CD1c-positive myeloid dendritic cell (primary cell): ENCODE measurements around the gene GPR17.

Experiments used
- DNase-seq: peaks from one replicate; pipeline ENCODE4 v3.0.0-alpha.2; 2016; ENCODE audit errors: extremely low spot score

The GPR17 gene

DNA sequence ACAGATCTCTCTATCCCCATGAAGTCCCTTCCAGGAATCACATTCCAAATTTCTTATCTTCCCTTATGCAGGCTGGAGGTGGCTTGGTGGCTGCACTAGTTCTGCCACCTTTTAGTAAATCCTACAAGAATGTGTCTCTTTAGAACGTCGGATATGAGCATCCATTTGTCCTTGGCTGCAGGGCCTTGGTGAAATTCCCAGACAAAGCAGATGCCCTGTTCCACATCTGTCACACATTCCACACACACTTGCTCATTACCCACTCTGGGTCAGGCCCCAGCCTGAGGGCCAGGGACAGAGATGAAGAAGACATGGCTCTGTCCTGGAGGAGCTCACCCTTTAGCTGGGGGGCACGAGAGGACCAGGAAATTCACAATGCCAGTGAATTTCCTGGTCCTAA, 31.2 kb upstream of the GPR17 start:
- no peak for DNase-seq

DNA sequence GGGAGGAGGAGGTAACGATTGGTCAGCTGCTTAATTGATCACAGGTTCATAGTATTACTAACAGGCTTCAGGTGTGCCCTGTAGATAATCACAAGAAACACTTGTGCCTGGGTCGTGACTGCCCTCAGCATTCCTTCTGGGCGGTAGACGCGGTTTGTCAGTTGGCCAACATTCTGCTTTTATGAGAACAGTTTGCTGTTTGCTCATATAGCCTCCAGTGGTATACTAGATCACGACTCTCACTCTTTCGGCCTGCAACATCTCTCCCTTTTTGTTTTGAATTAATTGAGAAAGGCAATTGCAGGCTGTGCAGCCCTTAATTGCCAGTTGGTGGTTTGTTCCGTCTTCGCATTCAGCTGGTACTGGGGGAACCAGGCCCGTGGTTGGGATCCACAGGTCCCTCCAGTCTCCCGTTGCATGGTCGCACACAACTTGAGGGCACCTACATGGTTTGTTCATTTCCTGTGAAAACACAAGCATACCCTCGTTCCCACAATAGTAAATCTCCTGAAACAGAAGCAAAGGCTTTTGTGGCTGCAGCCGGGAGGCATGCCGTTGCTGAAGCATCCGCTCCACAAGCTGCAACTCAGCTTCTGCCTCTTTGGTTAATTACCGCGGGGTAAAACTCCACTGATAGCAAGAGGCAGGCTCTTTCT, 30.3 kb upstream of the GPR17 start:
- DNase-seq = no peak

- no peak for DNase-seq
Measured at GRCh38 chr2:127618551-127619202, 27.3 kb upstream of the GPR17 start.

DNA sequence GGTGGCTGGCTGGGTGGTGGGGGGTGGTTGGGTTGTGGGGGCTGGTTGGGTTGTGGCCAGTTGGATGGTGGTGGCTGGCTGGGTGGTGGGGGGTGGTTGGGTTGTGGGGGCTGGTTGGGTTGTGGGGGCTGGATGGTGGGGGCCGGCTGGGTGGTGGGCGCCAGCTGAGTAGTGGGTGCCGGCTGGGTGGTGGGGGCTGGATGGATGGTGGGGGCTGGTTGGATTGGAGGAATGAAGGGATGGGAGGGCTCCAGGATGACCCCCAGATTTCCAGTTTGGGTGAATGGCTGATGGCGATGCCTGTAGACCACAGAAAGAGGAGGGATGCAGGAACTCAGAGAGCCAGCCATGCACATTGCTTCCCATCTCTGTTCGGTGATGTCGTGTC, 26.8 kb upstream of the GPR17 start:
- no peak for DNase-seq

DNA sequence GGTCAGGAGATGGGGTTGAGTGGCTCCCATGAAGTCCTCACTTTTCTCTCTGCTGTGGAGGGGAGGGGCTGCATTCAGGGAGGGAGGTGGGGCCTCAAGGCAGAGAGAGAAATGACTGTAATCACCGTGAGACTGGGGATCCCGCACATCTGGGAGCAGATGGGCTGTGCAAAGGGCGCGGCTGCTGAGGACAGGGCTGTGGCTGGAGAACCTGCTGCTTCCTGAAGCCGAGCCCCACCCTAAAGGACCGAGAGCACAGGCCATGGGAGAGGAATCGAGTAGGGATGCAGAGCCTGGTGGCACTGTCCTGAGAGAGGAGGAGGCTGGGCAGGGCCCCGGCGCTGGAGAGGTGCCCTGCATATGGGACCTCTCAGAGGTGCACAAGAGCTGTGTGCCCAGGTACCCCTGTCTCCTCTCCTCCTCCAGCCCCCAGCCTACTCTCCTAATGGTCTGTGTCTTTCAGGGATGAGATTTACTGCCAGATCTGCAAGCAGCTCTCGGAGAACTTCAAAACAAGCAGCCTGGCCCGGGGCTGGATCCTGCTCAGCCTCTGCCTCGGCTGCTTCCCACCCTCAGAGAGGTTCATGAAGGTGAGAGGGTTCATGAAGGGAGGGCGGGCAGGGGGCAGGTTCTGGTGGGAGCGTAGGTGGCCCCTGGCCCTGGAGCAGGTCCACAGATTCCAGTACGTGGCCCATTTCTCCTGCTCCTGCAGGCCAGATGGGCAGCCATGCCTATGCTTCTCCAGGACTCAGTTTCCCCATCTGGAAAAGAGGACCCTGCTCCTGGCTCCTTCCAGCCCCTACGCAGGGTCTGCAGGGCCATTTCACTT, 25.9 kb upstream of the GPR17 start:
- no peak for DNase-seq

DNA sequence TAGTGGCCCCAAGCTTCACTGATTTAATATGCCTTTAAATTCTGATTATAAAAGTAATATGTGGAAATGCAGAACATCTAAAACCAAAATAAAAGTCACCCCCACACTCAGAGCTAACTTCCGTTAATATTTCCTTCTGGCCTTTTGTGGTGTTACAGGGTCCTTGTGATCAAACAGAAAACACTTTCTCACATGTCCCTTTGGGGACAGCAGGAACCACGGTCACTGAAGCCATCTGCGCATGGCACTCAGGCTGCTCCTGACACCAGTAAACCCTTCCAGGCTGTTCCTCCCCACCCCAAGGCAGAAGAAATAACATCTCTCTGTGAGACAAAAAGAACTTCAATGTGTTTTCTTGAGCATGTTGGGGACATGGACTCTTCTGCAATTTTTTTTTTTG, 25.1 kb upstream of the GPR17 start:
- DNase-seq = peak; percentile 25

DNA sequence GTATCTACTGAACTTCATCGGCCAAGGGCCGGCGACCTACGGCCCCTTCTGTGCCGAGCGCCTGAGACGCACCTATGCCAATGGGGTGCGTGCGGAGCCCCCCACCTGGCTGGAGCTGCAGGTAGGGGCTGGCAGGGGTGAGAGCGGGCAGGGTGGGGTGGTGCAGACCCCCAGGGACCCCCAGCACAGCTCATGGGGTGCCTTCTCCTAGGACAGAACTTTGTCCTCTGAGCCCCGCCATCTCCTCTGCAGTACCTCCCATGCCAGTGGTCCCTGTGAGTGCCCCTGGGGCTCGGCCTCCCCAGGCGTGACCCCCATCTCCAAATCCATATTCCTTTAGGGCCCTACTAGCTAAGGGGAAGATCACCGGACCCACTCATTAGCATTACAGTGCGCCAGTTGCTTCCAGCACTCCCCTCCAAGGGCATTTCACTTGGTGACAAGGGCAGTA, 23.9 kb upstream of the GPR17 start:
- DNase-seq = no peak

DNA sequence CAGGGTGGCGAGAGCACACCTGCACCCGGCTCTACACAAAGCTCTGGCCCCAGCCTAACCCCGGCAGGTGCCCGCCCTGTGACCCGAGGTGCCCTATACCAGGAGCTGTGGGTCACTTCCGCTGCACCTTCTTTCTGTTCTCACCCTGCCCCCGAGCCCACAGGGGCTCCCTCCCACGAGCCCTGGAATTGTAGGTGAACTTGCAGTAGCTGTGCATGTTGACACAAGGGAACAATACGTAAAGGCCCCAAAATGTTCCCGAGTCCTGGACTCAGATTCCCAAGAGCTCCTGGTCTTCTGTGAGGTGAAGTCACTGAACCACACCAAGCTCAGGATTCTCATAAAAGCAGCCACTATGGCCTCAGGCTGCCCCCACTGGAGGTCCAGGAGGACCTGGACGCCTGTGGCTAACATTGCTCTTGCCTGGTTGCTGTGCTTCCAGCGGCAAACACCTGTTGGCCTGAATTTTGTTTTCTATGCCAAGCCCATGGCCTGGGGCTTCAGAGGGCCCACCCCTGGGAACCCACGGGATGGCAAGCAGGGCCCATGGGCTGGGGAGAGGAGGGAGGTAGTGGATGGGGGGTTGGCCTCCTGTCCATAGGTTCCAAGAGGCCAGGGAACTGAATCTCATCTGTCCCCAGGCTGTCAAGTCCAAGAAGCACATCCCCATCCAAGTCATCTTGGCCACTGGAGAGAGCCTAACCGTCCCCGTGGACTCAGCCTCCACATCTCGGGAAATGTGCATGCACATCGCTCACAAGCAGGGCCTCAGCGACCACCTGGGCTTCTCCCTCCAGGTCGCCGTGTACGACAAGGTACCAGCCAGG, 23.2 kb upstream of the GPR17 start:
- DNase-seq = no peak

DNA sequence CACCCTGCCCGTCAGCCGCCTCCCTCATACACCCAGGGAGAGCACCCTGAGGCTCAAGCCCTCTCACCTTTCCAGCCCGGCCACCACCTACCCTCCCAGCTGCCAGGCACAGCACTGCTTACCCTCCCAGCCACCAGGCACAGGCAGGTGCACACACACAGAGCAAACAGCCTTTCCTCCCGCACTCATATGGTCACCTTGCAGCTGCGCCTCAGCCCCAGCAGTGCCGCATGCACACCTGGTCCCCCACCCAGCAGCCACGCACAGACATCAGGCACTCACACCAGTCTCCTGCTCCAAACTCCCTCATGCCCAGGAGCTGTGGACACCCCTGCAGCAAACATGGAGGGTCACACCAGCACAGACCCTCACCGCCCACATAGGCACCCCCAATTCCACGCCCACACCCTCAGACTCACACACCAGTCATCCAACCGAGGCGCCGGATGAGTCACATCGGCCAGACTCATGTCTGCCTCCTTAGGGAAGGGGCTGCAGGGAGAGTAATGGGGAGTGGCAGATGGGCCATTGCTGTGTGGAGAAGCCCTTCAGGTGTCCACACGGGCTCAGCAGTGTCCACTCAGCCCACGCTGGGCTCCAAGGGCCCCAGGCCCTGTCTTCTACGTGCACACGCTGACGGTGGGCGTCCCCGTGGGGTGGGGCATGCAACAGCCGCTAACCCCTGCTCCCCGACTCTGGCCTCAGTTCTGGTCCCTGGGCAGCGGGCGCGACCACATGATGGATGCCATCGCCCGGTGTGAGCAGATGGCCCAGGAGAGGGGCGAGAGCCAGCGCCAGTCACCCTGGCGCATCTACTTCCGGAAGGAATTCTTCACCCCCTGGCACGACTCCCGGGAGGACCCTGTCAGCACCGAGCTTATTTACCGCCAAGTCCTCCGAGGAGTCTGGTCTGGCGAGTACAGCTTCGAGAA, 22.3 kb upstream of the GPR17 start:
- DNase-seq = no peak

- DNase-seq = no peak
Measured at GRCh38 chr2:127624320-127624755, 21.6 kb upstream of the GPR17 start.

- DNase-seq = no peak
Measured at GRCh38 chr2:127624756-127625571, 21.0 kb upstream of the GPR17 start.

GRCh38 chr2:127625572-127625951, 20.4 kb upstream of the GPR17 start:
- no peak for DNase-seq

GRCh38 chr2:127626175-127626574, 19.8 kb upstream of the GPR17 start:
- no peak for DNase-seq

- no peak for DNase-seq
Measured at GRCh38 chr2:127626917-127627739, 18.8 kb upstream of the GPR17 start.

DNA sequence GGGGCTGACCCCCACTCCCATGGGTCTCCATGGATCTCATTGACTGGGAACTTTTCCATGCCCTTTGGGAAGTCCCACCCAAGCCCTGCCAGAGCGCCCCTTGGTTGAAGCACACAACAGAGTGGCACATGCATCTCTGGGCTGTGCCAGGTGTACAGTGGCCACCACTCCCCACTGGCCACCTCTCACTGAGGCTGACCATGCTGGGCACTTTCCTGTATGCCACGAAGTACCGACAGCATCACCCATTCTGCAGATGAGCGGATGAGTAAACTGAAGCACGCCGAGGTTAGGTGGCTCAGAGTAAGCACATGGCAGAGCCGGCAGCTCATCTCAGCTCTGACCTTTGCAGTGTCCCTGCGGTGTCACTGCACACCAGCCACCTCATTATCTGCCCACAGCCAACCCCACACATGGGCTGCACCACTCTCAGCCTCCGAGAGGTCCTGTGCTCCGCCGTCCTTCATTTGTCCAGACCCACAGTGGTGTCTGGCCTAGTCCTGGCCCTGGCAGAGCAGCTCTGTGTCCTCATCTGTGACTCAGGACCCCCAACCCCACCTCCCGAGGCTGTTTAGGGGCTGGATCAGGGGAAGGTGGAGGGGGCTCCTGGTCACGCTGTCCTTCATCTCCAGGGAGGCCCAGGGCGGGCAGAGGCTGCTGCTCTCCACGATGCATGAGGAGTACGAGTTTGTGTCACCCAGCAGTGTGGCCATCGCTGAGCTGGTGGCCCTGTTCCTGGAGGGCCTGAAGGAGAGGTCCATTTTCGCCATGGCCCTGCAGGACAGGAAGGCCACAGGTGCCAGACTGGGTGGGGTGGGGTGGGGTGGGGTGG, 18.0 kb upstream of the GPR17 start:
- no peak for DNase-seq

- DNase-seq = no peak
Measured at GRCh38 chr2:127628767-127629614, 17.0 kb upstream of the GPR17 start.

DNA sequence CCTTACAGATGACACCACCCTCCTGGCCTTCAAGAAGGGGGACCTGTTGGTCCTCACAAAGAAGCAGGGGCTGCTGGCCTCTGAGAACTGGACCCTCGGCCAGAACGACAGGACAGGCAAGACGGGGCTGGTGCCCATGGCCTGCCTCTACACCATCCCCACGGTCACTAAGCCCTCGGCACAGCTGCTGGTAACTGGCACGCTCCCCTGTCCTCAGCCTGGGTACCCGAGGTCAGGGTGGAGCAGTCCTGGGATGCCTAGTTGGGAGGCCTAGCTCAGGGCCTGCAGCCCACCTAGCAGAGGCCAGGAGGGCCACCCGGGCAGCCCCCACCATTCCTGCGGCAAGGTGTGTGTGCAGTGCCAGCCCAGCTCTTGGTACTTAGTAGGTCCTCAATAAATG, 16.3 kb upstream of the GPR17 start:
- no peak for DNase-seq
